GM19328 (cell line): Measurements from ENCODE around the gene CD200.

Experiments
- ATAC-seq: cut with Tn5 transposase; IDR thresholded peaks from one replicate; pipeline ENCODE4 v1.9.1; 2021; ENCODE audit warnings: mild to moderate bottlenecking, moderate library complexity; ENCODE audit not compliant: unreplicated experiment

Gene CD200

DNA sequence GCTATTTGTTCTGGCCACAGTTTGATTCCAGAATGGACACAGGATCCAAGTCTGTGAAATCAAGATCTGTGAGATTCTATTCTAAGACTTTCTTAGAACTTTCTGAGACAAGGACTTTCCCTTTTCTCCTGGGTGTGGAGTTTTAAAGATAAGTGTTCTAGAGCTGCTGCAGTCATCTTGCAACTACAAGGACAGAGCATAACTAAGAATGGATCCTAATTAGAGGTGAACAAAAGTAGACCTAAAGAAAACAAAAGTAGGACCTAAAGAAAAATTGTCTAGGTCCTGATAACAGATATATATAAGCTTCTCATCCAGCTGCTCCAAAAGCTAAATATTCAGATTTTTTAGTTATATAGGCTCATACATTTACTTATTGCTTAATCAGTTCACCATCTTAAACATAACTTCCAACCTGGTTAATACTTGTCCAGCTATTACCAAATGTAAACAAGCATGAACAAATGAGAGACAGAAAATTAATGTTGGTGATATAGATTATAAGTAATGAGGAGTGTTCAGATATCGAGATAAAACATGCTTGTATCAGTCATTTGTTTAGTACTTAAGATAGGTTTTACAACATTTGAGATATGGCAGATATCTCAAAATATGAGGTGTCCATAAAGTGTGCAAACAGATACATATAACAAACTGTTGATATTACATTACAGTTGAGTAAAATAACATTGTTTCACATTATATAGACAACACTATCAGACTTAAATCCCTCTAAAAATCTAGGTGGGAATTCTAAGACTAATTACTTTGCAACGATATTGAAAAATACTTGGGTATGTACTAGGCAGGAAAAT, 75.1 kb downstream of the CD200 start:
- ATAC-seq, result peak; percentile 4

GRCh38 chr3:112409041-112409440, 76.1 kb downstream of the CD200 start:
- no peak for ATAC-seq

GRCh38 chr3:112411425-112411824, 78.5 kb downstream of the CD200 start:
- ATAC-seq, result no peak
